ENCODE results near the gene PRORP.

- TF ChIP-seq ZBTB21 (tag by site-specific recombination; IDR thresholded peaks at IDR 0.05) (no peak), CTCF (tag by site-specific recombination; IDR thresholded peaks at IDR 0.05) (no peak), ZNF391 (tag by site-specific recombination; IDR thresholded peaks at IDR 0.05; ENCODE audit: borderline replicate concordance, low read depth) (no peak), ZNF658 (tag by site-specific recombination; IDR thresholded peaks at IDR 0.05) (no peak)
- TF ChIP-seq, protein P1, sequence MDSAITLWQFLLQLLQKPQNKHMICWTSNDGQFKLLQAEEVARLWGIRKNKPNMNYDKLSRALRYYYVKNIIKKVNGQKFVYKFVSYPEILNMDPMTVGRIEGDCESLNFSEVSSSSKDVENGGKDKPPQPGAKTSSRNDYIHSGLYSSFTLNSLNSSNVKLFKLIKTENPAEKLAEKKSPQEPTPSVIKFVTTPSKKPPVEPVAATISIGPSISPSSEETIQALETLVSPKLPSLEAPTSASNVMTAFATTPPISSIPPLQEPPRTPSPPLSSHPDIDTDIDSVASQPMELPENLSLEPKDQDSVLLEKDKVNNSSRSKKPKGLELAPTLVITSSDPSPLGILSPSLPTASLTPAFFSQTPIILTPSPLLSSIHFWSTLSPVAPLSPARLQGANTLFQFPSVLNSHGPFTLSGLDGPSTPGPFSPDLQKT (IDR thresholded peaks at IDR 0.05; ENCODE audit: borderline replicate concordance, low read depth, low read length) = no peak
Observed at GRCh38 chr14:35107866-35108265, 14.5 kb upstream of the PRORP start.
